GM23248 (cell line): Measurements from ENCODE around the gene HCRTR2. TPM values are rescaled to one million over a fixed set of nuclear protein-coding genes. Genes with fewer than 3 reads are reported as not detected.

ENCODE experiments used
- DNase-seq: peaks from one replicate; pipeline ENCODE4 v3.0.0-alpha.2; 2015
- H2AFZ ChIP-seq: fragments of 200-600 bp; sonication (generic); 2 replicates; pipeline ENCODE4 v1.6.1; 2016; ENCODE audit warnings: antibody characterized with exemption
- H3F3A ChIP-seq: fragments of 200-600 bp; sonication (generic); 2 replicates; pipeline ENCODE4 v1.6.1; 2016; ENCODE audit warnings: mild to moderate bottlenecking, antibody characterized with exemption, mixed run types; ENCODE audit not compliant: insufficient read depth
- H3K27ac ChIP-seq: fragments of 200-600 bp; sonication (generic); 2 replicates; pipeline ENCODE4 v1.5.1; 2016; ENCODE audit warnings: mild to moderate bottlenecking
- H3K27me3 ChIP-seq: fragments of 200-600 bp; sonication (generic); replicated peaks from 2 replicates; pipeline ENCODE4 v1.6.1; 2016; ENCODE audit warnings: mild to moderate bottlenecking; ENCODE audit not compliant: insufficient read depth
- H3K36me3 ChIP-seq: fragments of 200-600 bp; sonication (generic); 2 replicates; pipeline ENCODE4 v1.6.1; 2016; ENCODE audit warnings: low read depth, mild to moderate bottlenecking
- H3K4me1 ChIP-seq: fragments of 200-600 bp; sonication (generic); 2 replicates; pipeline ENCODE4 v1.6.1; 2016; ENCODE audit warnings: mild to moderate bottlenecking; ENCODE audit not compliant: insufficient read depth
- H3K4me2 ChIP-seq: fragments of 200-600 bp; sonication (generic); one replicate; pipeline ENCODE4 v1.6.1; 2016; ENCODE audit warnings: mild to moderate bottlenecking; ENCODE audit not compliant: unreplicated experiment
- H3K4me3 ChIP-seq: fragments of 200-600 bp; sonication (generic); 2 replicates; pipeline ENCODE4 v1.5.1; 2016; ENCODE audit warnings: mild to moderate bottlenecking
- H3K79me2 ChIP-seq: fragments of 200-600 bp; sonication (generic); 2 replicates; pipeline ENCODE4 v1.6.1; 2016; ENCODE audit warnings: mild to moderate bottlenecking; ENCODE audit not compliant: insufficient read depth
- H3K9ac ChIP-seq: fragments of 200-600 bp; sonication (generic); 2 replicates; pipeline ENCODE4 v1.6.1; 2016; ENCODE audit warnings: mild to moderate bottlenecking
- H3K9me2 ChIP-seq: fragments of 200-600 bp; sonication (generic); 2 replicates; pipeline ENCODE4 v1.6.1; 2016; ENCODE audit warnings: mixed run types, mild to moderate bottlenecking, moderate library complexity; ENCODE audit not compliant: insufficient read depth
- H3K9me3 ChIP-seq: fragments of 200-600 bp; sonication (generic); one replicate; pipeline ENCODE4 v1.6.1; 2017; ENCODE audit warnings: low read depth
- H4K20me1 ChIP-seq: fragments of 200-600 bp; sonication (generic); 2 replicates; pipeline ENCODE4 v1.6.0; 2016; ENCODE audit not compliant: insufficient read depth
- EZH2 ChIP-seq: fragments of 200-600 bp; sonication (generic); IDR thresholded peaks from 2 replicates; pipeline ENCODE4 v1.6.1; 2018; ENCODE audit warnings: antibody characterized with exemption, mild to moderate bottlenecking; ENCODE audit not compliant: insufficient read depth, poor library complexity, severe bottlenecking
- EZH2phosphoT487 ChIP-seq: fragments of 200-600 bp; sonication (generic); IDR thresholded peaks from 2 replicates; pipeline ENCODE4 v1.6.1; 2018; ENCODE audit warnings: antibody characterized with exemption, moderate library complexity, mild to moderate bottlenecking, low read depth; ENCODE audit not compliant: insufficient read depth
- WGBS, 2 experiments: methylation state at CpG; one replicate each; pipeline ENCODE4 v1.1.6; 2015 to 2017; ENCODE audit warnings: low lambda C conversion rate in 2 of 2, low coverage in 1 of 2; ENCODE audit errors: missing lambda C conversion rate in 2 of 2; 5-methylcytosine and 5-hydroxymethylcytosine counted together
- in situ Hi-C: fragments of 300-500 bp; cut with MboI; formaldehyde crosslinking; loops from 2 replicates; pipeline ENCODE4 v1.15.0; 2020
- polyA plus RNA-seq: library from polyadenylated mRNA; unstranded; fragments of >200 nt; fragmentation: Nextera tagmentation; extraction: Ambion mirVana; gene quantifications from 2 replicates; pipeline ENCODE4 v1.2.1, GENCODE V29; 2016
- total RNA-seq: library from RNA; depleted of rRNA; stranded (reverse); fragments of >200 nt; shearing (Covaris generic); gene quantifications from 2 replicates; pipeline ENCODE4 v1.2.3, GENCODE V29; 2014

The HCRTR2 gene
- total and polyA plus RNA-seq, 2 experiments from 2014 or later, result not detected

DNA sequence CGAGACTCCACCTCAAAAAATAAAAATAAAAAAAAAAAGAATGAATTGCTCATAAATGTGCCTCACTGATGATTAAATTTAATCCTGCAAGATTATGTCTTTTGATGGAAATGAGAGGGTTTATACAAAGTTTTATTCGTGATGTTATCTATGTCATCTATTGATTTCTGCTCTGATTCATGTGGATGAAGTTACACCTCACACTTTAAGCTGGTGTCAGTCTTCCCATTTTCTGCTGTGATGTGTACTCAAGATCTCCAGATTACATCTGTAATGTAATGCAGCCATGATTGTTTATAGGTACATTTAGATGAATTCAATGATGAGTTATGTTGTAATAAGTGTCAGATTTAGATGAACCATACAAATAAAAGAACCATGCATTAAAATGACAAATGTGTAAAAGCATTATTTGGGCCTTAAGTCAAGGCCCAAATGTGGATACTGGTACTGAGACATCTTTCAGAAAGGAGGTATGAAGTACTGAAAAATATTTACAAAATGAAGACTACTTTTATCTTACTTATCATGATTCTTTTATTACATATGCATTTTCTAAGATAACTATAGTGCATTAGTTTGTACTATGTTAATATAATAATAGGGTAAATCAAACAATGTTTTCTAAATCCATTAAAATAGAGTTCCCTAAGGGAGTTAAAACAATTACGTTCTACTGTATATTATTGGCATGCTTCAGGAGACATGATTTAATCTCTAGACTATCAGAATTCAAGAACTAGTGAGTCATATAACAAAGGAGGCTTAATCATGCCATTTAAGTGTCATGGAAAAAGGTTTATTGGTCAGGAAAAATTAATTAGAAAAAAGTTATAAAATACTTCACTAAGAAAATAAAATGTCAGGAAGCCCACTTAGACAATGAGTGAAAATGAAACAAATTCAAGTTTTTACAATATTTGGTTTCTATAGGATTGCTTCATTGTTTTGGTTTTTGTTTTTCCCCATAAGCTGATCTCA, 34.5 kb downstream of the HCRTR2 start:
- in situ Hi-C loops, result no loop called here
- H3K9ac ChIP-seq, result no peak overlapping the region
- no peak for DNase-seq
- H3F3A ChIP-seq, result no peaks in the 10 kb centered on the region
- no peaks in the 10 kb centered on the region for H3K27me3 ChIP-seq
- H3K9me3 ChIP-seq, result no peaks in the 10 kb centered on the region
- TF ChIP-seq EZH2phosphoT487 (no peak), EZH2 (no peak)
- H3K9me2 ChIP-seq, result no peaks in the 10 kb centered on the region
- no peaks in the 10 kb centered on the region for H3K4me1 ChIP-seq
- 25 to 29% methylated on average over 3 of the region's 3 CpGs for WGBS, 2 experiments
- no peak overlapping the region for H3K4me3 ChIP-seq
- no peaks in the 10 kb centered on the region for H3K36me3 ChIP-seq
- no peak overlapping the region for H3K27ac ChIP-seq
- H2AFZ ChIP-seq, result no peak overlapping the region
- no peaks in the 10 kb centered on the region for H4K20me1 ChIP-seq
- H3K4me2 ChIP-seq, result no peak overlapping the region
- H3K79me2 ChIP-seq, result no peaks in the 10 kb centered on the region

DNA sequence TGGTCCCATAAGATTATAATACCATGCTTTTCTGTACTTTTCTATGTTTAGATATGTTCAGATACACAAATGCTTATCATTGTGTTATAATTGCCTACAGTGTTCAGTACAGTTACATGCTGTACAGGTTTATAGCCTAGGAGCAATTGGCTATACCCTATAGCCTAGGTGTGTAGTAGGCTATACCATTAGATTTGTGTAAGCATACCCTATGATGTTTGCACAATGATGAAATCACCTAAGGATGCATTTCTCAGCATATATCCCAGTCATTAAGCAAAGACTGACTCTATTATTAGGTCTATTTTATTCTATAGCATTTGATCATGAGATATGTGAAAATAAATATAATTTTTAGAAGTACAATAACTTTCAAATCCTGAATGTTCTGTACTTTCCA, 36.6 kb downstream of the HCRTR2 start:
- no peak overlapping the region for H3K27ac ChIP-seq
- H3K9me3 ChIP-seq, result no peaks in the 10 kb centered on the region
- H3K4me2 ChIP-seq, result no peak overlapping the region
- no peaks in the 10 kb centered on the region for H3K36me3 ChIP-seq
- H3K9me2 ChIP-seq, result no peaks in the 10 kb centered on the region
- no peaks in the 10 kb centered on the region for H3K27me3 ChIP-seq
- H3K9ac ChIP-seq, result no peak overlapping the region
- no peak for TF ChIP-seq EZH2phosphoT487
- TF ChIP-seq EZH2, result no peak
- no peaks in the 10 kb centered on the region for H3F3A ChIP-seq
- H3K4me3 ChIP-seq, result no peak overlapping the region
- no peak overlapping the region for H2AFZ ChIP-seq
- H4K20me1 ChIP-seq, result no peaks in the 10 kb centered on the region
- no peak for DNase-seq
- in situ Hi-C loops, result no loop called here
- no peaks in the 10 kb centered on the region for H3K4me1 ChIP-seq
- H3K79me2 ChIP-seq, result no peaks in the 10 kb centered on the region

DNA sequence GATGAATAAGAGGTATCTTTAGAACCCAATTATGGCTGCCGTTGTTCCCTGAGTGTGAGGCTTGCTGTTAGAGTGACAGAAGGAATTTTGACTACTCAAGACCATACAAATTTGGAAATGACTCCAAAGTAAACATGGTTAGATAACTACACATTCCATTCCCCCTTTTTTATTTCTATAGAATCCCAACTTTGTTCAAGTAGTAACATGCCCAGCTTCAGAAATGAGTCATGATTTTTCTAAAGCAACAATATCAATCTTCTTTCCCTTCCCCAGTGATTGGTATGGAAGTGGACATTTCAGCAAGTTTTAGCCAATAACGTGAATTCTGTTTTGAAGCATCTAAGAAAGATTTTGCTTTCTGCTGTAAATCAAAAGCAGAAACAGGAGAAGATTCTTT, 37.8 kb downstream of the HCRTR2 start:
- Histone ChIP-seq H3K9me3 (no peaks in the 10 kb centered on the region), H2AFZ (no peak overlapping the region), H3K4me1 (no peaks in the 10 kb centered on the region), H3K4me2 (no peak overlapping the region), H4K20me1 (no peaks in the 10 kb centered on the region), H3K27me3 (no peaks in the 10 kb centered on the region), H3K9ac (no peak overlapping the region), H3K36me3 (no peaks in the 10 kb centered on the region), H3K9me2 (no peaks in the 10 kb centered on the region), H3F3A (no peaks in the 10 kb centered on the region), H3K4me3 (no peak overlapping the region), H3K79me2 (no peaks in the 10 kb centered on the region), H3K27ac (no peak overlapping the region)
- TF ChIP-seq EZH2phosphoT487, result no peak
- TF ChIP-seq EZH2, result no peak
- 18 to 21% methylated on average over 2 of the region's 2 CpGs for WGBS, 2 experiments
- no peak for DNase-seq
- in situ Hi-C loops, result no loop called here

DNA sequence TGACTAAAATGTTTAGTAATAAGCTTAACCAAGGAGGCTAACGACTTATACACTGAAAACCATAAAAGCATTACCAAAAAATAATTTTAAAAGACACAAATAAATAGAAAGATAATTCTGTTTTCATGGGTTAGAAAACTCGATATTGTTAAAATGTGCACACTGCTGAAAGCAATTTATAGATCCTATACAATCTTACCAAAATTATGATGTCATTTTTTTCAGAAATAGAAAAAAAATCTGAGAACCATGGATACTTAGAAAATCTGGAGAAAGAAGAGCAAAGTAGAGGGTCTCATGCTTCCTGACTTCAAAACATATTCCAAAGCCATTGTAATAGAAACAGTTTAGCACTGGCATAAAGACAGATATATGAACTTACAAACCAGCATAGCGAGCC, 46.6 kb downstream of the HCRTR2 start:
- Histone ChIP-seq H3K27me3 (no peaks in the 10 kb centered on the region), H3K9me2 (no peaks in the 10 kb centered on the region), H4K20me1 (no peaks in the 10 kb centered on the region), H3K9ac (no peak overlapping the region), H2AFZ (no peak overlapping the region), H3K4me3 (no peak overlapping the region), H3K79me2 (no peaks in the 10 kb centered on the region), H3K36me3 (no peaks in the 10 kb centered on the region), H3K4me2 (no peak overlapping the region), H3K4me1 (no peaks in the 10 kb centered on the region), H3K9me3 (no peaks in the 10 kb centered on the region), H3F3A (no peaks in the 10 kb centered on the region), H3K27ac (no peak overlapping the region)
- WGBS, 2 experiments, result 21 to 22% methylated on average over 3 of the region's 3 CpGs
- TF ChIP-seq EZH2, result no peak
- TF ChIP-seq EZH2phosphoT487, result no peak
- no peak for DNase-seq
- in situ Hi-C loops, result no loop called here
